HepG2 (cell line): ENCODE data around the gene ST3GAL2. TPM values are rescaled to one million over a fixed set of nuclear protein-coding genes. Genes with fewer than 3 reads are reported as not detected.
"Not testable (repeated sequence)": the region's sequence is repeated elsewhere in the genome, so short reads cannot be mapped to it uniquely, and the experiment has no call there.

Experiments used
- ATAC-seq: fragments of 200-7000 bp; cut with Tn5 transposase; 3 replicates; pipeline ENCODE4 v1.9.1; 2020; ENCODE audit warnings: mild to moderate bottlenecking, moderate library complexity
- BruUV-seq: library from RNA; stranded (reverse); fragments of 400-500 nt; replicated peaks from 2 replicates; lab custom pipeline; 2021; lab: Mats Ljungman, UMichigan
- CTCF ChIA-PET: fragments of 300-600 bp; formaldehyde crosslinking; extraction: SDS; loops from one replicate; lab custom pipeline; 2021; ENCODE audit warnings: low total read pairs, inconsistent platforms, low intra/inter-chr PET ratio; lab: Yijun Ruan, JAX
- POLR2A ChIA-PET: fragments of 350-600 bp; sonication (Branson Sonifier 250); formaldehyde crosslinking; loops from one replicate; lab custom pipeline; 2020; ENCODE audit warnings: antibody characterized with exemption, inconsistent platforms; lab: Yijun Ruan, JAX
- DNase-seq: peaks from one replicate; pipeline ENCODE4 v3.0.0-alpha.2; 2015; ENCODE audit warnings: low spot score
- FAIRE-seq: peaks from 3 replicates; lab custom pipeline; 2011; peaks lifted over from hg19 to GRCh38; lab: Jason Lieb, UNC
- H2AFZ ChIP-seq: one replicate; pipeline ENCODE4 v1.6.1; 2011; ENCODE audit warnings: low read length, inconsistent platforms
- H3K27ac ChIP-seq: fragments of 300-600 bp; 3 replicates; pipeline ENCODE4 v1.8.0; 2011; ENCODE audit warnings: mixed run types, mild to moderate bottlenecking, mixed read lengths, low read length, inconsistent platforms; ENCODE audit not compliant: insufficient read depth; ENCODE audit errors: extremely low read length
- H3K27me3 ChIP-seq, 2 experiments: fragments of 200-600 bp in 1 of 2; 2 replicates in 1 of 2; 3 replicates in 1 of 2; pipeline versions ENCODE4 v1.6.0 to v1.8.0; 2011; ENCODE audit warnings: low read length in 2 of 2, mild to moderate bottlenecking in 2 of 2, moderate library complexity in 2 of 2, inconsistent platforms in 1 of 2; ENCODE audit not compliant: insufficient read depth in 2 of 2, control insufficient read depth in 1 of 2
- H3K36me3 ChIP-seq, 2 experiments: fragments of 200-600 bp in 1 of 2; replicated peaks in 1 of 2; 2 replicates in 1 of 2; 3 replicates in 1 of 2; pipeline versions ENCODE4 v1.5.1 to v1.8.0; 2011; ENCODE audit warnings: low read length in 2 of 2, inconsistent platforms in 1 of 2; ENCODE audit not compliant: insufficient read depth in 2 of 2, control insufficient read depth in 1 of 2
- H3K4me1 ChIP-seq: 2 replicates; pipeline ENCODE4 v1.5.1; 2012; ENCODE audit warnings: low read length, inconsistent platforms; ENCODE audit not compliant: insufficient read depth
- H3K4me2 ChIP-seq: 2 replicates; pipeline ENCODE4 v1.6.0; 2011; ENCODE audit warnings: low read depth, low read length, inconsistent platforms
- H3K4me3 ChIP-seq, 3 experiments: fragments of 200-600 bp in 1 of 3; sonication (generic), shearing (Covaris generic) in 1 of 3; replicated peaks in 1 of 3; 2 replicates each; pipeline ENCODE4 v1.5.1; 2011 to 2016; ENCODE audit warnings: low read length in 3 of 3, inconsistent platforms in 2 of 3, low read depth in 2 of 3, mild to moderate bottlenecking in 2 of 3, control low read depth in 1 of 3, mixed read lengths in 1 of 3; ENCODE audit not compliant: insufficient read depth in 1 of 3
- H3K79me2 ChIP-seq: one replicate; pipeline ENCODE4 v1.6.1; 2011; ENCODE audit warnings: low read length, inconsistent platforms; ENCODE audit not compliant: insufficient read depth
- H3K9ac ChIP-seq: 2 replicates; pipeline ENCODE4 v1.6.0; 2011; ENCODE audit warnings: mild to moderate bottlenecking, low read depth, low read length, inconsistent platforms; ENCODE audit not compliant: insufficient read depth
- H3K9me3 ChIP-seq: 2 replicates; pipeline ENCODE4 v1.5.1; 2012; ENCODE audit warnings: mild to moderate bottlenecking, low read length
- H4K20me1 ChIP-seq: 2 replicates; pipeline ENCODE4 v1.6.0; 2011; ENCODE audit warnings: inconsistent platforms, mild to moderate bottlenecking, low read length, moderate library complexity; ENCODE audit not compliant: insufficient read depth
- RBM22 ChIP-seq: fragments of 200-400 bp; formaldehyde crosslinking; optimal IDR thresholded peaks from 2 replicates; pipeline ENCODE3; 2017; ENCODE audit warnings: mild to moderate bottlenecking, low read length, moderate library complexity
- RORA ChIP-seq: sonication (generic); formaldehyde crosslinking; IDR thresholded peaks from 2 replicates; pipeline ENCODE4 v1.5.0; 2020; ENCODE audit warnings: mild to moderate bottlenecking, missing genetic modification reagents, moderate library complexity
- WGBS: methylation state at CpG from one replicate; pipeline ENCODE4 v1.1.6; 2017; ENCODE audit warnings: low lambda C conversion rate; 5-methylcytosine and 5-hydroxymethylcytosine counted together
- in situ Hi-C: cut with HindIII; loops from 2 replicates; pipeline ENCODE4 v1.10.0; 2017; ENCODE audit warnings: low pct_unique_long_range_greater_than_20kb; ENCODE audit not compliant: extremely low pct_ligation_motif_present
- intact Hi-C: fragments of 100-400 bp; cut with micrococcal nuclease; formaldehyde crosslinking; loops from one replicate; pipeline ENCODE4 v1.10.0; 2022; ENCODE audit not compliant: unreplicated experiment
- polyA plus RNA-seq, 8 experiments: library from polyadenylated mRNA; depleted of rRNA in 3 of 8; stranded (reverse) in 7 of 8; unstranded in 1 of 8; fragments of >200 nt; fragmentation: Illumina TruSeq in 4 of 8; extraction: Trizol in 4 of 8; gene quantifications; 2 replicates each; pipeline versions ENCODE4 v1.2.1 to v1.2.3, GENCODE V29; 2011 to 2016; ENCODE audit warnings: low read depth in 4 of 8, missing spikeins in 1 of 8, mixed read lengths in 1 of 8; ENCODE audit not compliant: insufficient read depth in 1 of 8
- total RNA-seq, 5 experiments: library from RNA; depleted of rRNA; stranded (reverse); fragments of >200 nt; fragmentation: Illumina TruSeq; extraction: Trizol; gene quantifications; 2 replicates each; pipeline ENCODE4 v1.2.3, GENCODE V29; 2016; ENCODE audit warnings: low read depth in 1 of 5
- TF ChIP-seq, protein P1 (sequence below): sonication (generic); formaldehyde crosslinking; IDR thresholded peaks from 2 replicates; pipeline ENCODE4 v1.4.0; 2020; ENCODE audit warnings: missing genetic modification reagents

Gene ST3GAL2
- total and polyA plus RNA-seq, 2 of the 13 experiments (the other 11 are each of a cell fraction or from before 2014, with no cell fraction given) = 16.3 to 24.9 TPM

DNA sequence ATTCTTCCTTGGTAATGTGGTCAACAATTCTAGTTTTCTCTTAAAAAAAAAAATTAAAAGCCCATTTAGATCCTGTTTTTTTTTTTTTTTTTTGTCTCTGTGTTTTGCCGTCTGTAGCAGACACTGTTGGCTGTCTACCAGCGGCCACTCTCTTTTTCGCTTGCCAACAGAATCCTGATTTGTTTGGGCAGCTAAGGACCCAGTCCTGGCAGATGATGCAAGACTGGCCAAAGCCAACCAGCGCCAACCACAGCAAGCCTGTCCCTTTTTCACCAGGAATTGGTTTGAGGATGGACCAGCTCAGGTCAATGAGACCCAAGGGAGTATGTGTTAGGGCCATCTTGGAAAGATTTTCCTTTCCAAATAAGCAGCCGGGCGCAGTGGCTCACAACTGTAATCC lies 28.2 kb downstream of the ST3GAL2 start (continued):
- TF ChIP-seq, protein P1, sequence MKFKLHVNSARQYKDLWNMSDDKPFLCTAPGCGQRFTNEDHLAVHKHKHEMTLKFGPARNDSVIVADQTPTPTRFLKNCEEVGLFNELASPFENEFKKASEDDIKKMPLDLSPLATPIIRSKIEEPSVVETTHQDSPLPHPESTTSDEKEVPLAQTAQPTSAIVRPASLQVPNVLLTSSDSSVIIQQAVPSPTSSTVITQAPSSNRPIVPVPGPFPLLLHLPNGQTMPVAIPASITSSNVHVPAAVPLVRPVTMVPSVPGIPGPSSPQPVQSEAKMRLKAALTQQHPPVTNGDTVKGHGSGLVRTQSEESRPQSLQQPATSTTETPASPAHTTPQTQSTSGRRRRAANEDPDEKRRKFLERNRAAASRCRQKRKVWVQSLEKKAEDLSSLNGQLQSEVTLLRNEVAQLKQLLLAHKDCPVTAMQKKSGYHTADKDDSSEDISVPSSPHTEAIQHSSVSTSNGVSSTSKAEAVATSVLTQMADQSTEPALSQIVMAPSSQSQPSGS (CRISPR knock-in tag) = no peak
- TF ChIP-seq, all 625 proteins: peak for 0

GRCh38 chr16:70407811-70408274 lies 31.1 kb downstream of the ST3GAL2 start:
- FAIRE-seq (no peak), ATAC-seq (no peak), DNase-seq (no peak)
- Histone ChIP-seq H3K9me3 (no peaks in the 10 kb centered on the region), H3K27me3 (no peaks in the 10 kb centered on the region), H3K4me1 (peaks cover 23% of the 10 kb centered on the region), H3K9ac (no peak overlapping the region), H2AFZ (no peak overlapping the region), H3K4me3 (no peak overlapping the region), H3K27ac (no peak overlapping the region), H3K79me2 (peaks cover 21% of the 10 kb centered on the region), H3K36me3 (peaks cover 14 to 20% of the 10 kb centered on the region in 2 experiments), H4K20me1 (no peaks in the 10 kb centered on the region), H3K4me2 (no peak overlapping the region)
- CTCF ChIA-PET = no interaction called here
- no TSS peak for BruUV-seq
- intact Hi-C loops (no loop called here), in situ Hi-C loops (no loop called here)
- 91% methylated on average over 10 of the region's 10 CpGs for WGBS
- TF ChIP-seq RORA (CRISPR knock-in tag) (no peak), RBM22 (peak; percentile 8)
- POLR2A ChIA-PET = interaction anchor here (1.2 kb wide), 1 partner anchor 31 kb away, joined by 3 read pairs; the partner anchor contains the start of gene ST3GAL2

DNA sequence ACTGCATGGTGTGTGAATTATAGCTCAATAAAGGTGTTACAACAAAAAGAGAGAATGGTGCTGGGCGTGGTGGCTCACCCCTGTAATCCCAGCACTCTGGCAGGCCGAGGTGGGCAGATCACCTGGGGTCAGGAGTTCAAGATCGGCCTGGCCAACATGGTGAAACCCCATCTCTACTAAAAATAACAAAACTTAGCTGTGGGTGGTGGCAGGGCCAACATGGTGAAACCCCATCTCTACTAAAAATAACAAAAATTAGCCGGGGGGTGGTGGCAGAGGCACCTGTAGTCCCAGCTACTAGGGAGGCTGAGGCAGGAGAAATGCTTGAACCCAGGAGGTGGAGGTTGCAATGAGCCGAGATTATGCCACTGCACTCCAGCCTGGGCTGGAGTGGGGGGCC lies 32.8 kb downstream of the ST3GAL2 start:
- FAIRE-seq, H3K27me3 ChIP-seq, H4K20me1 ChIP-seq, H2AFZ ChIP-seq, H3K9ac ChIP-seq, CTCF ChIA-PET, H3K4me3 ChIP-seq, H3K4me2 ChIP-seq, ATAC-seq, BruUV-seq, H3K27ac ChIP-seq, POLR2A ChIA-PET, intact Hi-C loops, H3K9me3 ChIP-seq, in situ Hi-C loops, DNase-seq: not testable (repeated sequence)
- WGBS = 89% methylated on average over 5 of the region's 5 CpGs
- Histone ChIP-seq H3K79me2 (peaks cover 26% of the 10 kb centered on the region), H3K36me3 (peaks cover 13% of the 10 kb centered on the region in 2 experiments; a peak in 4 of 5 replicates), H3K4me1 (peaks cover 19% of the 10 kb centered on the region)
